Measurements from ENCODE around the gene GOT2.
A peak's percentile ranks its signal among the peaks of the same experiment; 100 is the strongest.
"Not testable (repeated sequence)": the region's sequence is repeated elsewhere in the genome, so short reads cannot be mapped to it uniquely, and the experiment has no call there.

Gene GOT2

DNA sequence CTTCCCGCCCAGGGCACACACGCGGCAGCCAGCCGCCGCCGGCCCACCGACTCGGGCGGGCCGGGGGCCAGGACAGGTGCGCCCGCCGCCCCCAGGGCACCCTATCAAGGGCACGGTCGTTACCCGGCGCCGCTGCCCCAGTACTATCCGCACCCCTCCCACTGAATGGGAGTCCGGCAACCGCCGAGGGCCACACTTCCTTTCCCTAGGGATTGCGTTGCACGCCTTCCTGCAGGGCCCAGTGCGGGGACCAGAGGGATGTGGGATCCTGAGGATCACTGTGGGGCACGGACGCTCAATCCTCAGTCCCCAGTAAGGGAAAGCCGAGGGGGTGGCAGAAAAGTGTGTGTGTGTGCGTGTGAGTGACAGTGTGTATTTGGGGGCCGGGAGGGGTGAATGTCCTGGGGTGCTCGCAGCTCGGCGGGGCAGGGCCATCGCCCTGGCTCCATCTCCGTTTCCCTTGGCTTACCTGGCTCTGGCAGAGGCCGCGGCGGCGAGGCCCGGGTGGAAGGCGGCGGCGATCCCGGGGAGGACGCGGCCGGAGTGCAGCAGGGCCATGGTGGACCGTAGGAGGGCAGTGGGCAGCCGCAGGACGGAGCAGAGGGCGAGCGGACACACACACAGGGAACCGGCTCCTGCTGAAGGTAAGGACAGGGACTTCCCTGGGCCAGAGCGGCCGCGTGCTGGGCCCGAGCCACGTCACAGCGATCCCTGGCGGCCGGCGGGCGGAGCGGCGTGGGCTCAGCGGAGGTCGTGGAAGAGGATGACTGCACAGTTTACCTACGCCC, at the start of gene GOT2:
Gene GOT2 (minus strand): TSS at position 646 of the 788 bp plus-strand sequence. CDS start 88 bp downstream, at position 558.
- DNase-seq = peak; percentile 83

DNA sequence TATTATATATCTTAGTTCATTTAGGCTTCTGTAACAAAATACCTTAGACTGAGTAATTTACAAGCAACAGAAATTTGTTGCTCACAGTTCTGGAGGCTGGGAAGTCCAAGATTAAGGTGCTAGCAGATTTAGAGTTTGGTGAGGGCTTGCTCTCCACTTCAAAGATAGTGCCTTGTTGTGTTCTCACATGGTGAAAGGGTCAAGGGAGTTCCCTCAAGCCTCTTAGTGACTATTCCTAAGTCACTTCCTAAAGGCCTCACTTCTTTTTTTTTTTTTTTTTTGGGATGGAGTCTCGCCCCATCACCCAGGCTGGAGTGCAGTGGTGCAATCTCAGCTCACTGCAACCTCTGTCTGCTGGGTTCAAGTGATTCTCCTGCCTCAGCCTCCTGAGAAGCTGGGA, 45.2 kb upstream of the GOT2 start:
- not testable (repeated sequence) for DNase-seq

DNA sequence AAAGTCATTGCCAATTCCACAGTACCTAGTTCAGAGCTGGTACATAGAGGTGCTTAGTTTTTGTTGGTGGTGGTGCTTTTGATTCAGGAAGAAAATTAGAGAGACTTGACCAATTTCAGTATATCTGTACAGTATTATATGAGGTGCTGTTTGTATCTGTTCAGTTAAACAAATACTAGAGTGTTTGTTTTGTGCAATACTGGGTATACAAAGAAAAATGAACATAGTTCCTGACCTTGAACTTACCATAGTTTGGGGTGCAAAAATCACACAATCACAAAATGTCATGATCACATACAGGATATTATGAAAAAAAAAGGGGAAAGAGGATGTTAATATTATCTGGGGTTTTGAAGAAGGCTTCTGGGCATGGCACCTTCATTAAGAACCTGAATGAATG, 39.8 kb upstream of the GOT2 start:
- DNase-seq = no peak

DNA sequence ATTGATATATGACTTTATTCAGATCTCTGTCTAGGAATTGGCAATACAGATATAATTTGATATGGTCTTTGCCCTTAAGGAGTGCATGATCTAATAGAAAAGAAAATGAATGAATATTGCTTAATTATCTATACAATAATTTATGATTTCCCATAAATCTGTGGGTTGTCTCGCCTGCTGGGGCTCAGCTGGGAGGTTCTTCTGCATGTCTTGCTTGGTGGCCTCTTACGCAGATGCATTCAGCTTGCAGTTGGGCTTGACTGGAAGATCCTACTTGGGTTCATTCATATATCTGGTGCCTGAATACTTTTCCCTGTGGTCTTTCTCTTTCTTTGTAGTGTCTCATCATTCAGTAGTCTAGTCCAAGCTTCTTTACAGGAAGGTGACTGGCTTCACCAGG, 34.0 kb upstream of the GOT2 start:
- DNase-seq = no peak

DNA sequence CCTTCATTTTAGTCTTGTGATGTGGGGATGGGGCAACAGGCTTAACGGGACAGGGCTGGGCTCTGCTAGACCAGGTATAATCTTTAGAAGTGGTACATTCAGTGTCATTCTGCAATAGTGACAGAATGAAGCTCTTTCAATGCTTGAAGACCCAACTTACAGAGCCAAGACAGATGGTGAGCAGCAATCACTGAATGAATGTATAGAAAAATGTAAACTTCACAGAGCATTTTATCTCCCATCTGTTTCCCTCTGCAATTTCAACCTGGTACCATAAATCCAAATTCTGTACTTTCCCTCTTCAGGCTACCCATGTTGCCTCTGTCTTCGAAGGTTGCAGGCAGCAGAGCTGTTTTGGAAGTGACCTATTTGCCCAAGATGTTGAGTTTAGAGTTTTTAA, 33.5 kb upstream of the GOT2 start:
- DNase-seq = no peak

DNA sequence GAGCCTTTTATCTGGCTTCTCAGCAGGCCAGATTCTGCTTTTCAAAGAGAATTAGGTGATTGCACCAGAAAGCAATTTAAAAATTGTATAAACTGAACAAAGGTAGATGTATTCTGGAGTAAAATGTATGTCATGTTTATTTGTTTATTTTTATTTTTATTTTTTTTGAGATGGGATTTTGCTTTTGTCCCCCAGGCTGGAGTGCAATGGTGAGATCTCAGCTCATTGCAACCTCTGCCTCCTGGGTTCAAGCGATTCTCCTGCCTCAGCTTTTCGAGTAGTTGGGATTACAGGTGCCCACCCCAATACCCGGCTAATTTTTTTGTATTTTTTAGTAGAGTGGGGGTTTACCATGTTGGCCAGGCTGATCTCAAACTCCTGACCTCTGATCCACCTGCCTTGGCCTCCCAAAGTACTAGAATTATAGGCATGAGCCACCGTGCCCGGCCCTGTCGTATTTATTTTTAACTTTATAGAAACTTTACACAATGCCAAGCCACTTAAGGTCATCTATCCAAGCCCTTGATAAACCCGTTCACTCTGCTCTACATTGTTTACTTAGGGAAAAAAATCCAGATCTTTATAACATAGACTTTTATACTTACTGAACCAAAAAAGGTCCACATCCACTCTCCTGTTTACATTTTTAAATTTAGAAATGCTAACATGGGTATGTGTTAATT, 22.7 kb upstream of the GOT2 start:
- DNase-seq = no peak

DNA sequence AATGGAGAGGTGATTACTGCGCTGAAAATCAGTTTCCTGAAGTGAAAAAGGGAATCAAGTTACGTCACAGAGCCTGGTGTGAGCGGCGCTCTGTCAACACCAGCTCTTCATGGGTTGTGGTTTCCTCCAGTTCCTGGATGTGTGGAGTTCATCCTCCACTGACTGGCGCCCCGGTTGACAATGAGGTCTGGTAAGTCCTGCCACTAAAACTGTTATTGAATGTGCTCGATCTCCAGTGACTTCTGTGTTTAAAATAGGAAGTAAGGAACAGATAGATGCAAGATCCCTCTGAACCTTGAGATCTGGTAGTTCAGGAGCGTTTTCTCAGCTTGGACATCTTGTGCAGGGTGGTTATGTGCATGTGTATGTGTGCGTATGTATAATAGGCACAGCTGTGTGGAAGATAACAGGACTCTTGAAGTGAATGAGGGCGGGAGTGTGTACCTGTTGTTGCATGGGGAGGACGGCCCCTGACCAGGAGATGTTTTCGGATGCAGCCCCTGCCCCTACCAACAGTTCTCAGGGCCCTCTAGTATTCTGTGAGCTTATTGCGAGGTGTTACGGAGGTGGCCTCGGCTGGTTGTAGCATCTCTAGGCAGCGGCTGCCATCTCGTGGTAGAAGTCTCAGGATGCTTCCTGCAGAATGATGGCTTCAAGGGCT, 22.0 kb upstream of the GOT2 start:
- DNase-seq = peak; percentile 83

DNA sequence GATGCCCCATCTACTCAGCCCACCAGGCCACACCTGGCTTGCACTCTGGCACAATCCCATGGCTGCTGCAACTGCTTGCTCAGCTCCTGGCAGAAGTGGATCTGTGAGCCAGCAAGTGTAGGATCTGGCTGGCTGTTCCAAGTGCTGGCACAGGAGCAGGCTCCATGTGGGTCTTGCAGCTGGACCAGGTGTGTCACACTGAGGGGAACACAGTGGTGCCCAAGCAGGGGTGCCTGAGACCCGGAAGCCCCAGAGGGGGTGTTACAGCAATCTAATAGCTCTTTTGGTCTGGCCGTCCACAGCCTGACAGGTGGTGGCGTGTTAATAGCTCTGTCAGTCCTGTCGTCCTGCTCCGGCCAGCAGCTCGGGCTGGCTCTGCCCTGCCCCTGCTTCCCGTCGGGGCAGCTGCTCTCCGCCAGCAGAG, 19.6 kb upstream of the GOT2 start:
- no peak for DNase-seq

DNA sequence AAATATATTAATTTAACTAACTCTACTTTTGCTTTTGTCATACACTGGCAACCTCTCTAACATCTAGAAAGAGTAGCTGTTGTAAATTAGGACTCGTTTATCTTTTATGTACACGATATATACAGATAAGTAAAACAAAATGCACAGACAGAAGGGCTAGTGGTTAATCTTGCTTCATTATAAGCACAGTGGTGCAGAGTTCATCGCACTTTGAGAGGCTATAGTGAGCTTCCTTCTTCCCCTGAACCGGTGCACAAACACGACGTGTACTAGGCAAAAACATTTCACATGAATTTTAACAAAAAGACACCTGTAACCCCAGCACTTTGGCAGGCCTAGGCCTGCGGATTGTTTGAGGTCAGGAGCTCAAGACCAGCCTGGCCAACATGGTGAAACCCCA, 10.4 kb upstream of the GOT2 start:
- DNase-seq = no peak

DNA sequence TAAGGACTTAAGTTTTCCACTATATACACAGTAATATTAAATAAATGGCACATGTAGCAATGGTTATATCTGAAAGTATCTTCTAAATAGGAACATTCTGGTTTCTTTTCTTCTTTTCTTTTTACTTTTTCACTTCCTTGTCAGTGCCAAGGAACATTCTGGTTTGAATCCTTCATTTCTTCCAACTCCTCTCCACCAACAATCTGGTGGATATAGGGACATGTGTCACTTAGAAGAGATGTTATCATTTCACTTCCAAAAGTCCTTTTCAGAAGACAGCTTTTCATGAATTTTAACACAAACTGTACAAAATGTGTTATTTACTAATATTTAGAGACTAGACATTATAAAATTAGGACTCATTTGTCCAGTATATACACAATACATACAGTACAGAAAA, 7.9 kb upstream of the GOT2 start:
- no peak for DNase-seq

DNA sequence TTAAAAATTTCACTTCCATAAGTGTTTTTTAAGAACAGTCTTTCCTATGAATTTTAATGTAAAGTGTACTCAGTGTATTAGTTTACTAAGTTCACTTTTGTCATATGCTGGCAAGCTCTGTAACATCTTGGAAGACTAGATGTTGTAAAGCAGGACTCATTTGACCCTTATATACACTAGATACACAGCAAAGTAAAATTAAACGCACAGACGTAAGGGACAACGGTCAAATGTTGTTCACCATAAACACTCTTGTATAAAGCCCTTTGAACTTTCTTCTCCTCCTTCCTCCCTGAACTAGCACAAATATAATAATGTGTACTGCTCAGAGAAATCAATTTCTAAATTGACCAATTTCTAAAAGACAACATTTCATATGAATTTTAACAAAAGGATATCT, 7.0 kb upstream of the GOT2 start:
- no peak for DNase-seq

DNA sequence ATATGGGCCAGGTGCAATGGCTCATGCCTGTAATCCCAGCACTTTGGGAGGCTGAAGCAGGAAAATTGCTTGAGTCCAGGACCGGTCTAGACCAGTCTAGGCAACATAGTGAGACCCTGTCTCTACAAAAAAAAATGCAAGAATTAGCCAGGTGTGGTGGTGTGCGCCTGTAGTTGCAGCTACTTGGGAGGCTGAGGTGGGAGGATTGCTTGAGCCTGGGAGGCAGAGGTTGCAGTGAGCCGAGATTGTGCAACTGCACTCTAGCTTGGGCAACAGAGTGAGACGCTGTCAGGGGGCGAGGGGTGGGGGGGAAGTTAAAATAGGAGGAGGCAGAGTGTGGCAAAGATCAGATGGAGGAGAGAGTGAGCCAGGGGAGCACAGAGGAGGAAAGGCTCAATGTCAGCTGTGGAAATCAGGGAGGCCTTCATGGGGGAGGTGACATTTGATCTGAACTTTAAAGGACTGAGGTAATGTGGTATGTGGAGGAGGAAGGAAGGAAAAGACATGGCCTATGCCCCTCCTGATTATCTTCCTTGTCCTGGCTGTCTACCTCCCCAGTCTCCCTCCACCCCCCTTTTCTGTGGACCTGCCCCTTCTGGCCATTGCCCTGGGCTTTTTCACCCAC, 4.7 kb upstream of the GOT2 start:
- DNase-seq = no peak

DNA sequence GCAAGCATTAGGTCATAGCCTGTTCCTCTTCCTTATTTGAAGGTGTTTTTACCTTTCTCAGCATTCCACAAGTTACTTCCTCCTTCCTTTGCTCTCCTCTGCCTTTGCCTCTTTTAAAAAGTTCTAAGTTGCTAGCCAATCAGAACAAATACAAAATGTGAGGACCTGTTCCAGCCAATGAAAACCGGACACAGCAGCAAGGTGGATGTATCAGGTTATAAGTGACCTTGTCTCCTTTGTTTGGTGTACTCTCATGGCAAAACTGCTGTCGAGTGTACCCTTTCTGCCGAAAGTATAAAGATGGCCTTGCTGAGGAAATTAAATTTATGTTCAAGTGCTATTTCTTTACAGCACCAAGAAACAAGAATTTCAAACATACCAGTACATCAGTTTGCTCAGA, 2.2 kb upstream of the GOT2 start:
- DNase-seq = not testable (repeated sequence)

DNA sequence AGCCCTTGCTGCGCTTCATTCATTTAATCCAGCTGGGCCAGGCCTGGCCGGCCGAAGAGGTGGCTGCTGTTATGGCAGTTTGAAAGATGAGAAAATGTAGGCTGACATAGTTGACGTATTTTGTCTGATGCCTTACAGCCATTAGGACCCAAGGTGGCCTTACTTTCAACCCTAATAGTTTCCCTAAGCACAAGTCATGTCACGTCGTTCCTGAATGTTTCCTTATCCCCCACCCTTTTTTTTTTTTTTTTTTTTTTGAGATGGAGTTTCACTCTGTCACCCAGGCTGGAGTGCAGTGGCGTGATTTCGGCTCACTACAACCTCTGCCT, 307 bp upstream of the GOT2 start:
- DNase-seq = no peak

DNA sequence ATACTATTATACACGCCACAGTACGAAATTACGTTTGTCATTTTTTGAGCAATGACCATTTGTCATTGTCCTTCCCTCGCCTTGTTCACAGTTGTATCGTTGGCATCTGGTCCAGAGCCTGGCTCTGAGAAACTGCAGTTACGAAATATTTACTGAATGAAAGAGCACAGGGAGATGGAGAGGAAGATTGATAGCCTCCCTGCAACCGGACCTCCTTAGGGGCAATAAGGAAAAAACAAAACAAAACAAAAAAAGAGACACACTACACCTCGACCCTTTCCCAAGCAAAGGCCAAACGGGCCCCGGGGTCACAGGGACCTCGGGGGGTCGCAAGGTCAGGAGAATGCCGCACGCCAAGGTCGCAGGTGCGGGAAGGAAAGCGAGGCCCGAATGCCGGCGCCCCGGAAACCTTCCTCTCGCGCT, 857 bp downstream of the GOT2 start:
- no peak for DNase-seq

DNA sequence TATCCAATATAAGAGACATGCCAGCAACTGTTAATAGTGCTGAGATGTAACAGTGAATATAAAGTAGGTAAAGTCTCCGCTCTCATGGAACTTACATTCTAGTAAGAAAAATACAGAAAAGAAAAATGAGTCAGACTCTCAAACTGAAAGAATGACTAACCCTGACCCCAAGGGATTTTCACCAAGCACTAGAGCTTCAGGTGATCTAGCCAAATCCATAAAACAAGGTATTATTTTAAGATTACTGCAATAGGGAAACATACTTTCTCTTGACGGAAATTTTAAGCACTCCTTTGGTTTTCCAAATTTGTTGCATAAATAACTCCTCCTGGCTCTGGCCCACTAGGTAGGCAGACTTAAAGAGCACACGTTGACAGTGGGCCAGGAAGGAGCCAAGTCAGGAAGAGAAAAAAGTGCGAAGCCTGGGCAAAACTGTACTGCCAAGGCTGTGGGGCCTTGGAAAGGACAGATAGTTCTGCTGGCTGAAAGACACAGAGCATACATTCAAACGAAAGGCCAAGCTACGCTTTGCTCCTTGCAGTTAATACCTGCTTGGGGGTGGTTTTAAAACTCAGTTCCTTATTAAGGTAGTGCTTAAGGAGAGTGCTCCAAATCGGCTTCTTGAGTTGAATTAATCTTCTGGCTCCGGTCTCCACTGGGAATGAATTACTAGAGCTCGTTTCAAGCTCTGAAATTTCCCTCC, 1.4 kb downstream of the GOT2 start:
- no peak for DNase-seq

DNA sequence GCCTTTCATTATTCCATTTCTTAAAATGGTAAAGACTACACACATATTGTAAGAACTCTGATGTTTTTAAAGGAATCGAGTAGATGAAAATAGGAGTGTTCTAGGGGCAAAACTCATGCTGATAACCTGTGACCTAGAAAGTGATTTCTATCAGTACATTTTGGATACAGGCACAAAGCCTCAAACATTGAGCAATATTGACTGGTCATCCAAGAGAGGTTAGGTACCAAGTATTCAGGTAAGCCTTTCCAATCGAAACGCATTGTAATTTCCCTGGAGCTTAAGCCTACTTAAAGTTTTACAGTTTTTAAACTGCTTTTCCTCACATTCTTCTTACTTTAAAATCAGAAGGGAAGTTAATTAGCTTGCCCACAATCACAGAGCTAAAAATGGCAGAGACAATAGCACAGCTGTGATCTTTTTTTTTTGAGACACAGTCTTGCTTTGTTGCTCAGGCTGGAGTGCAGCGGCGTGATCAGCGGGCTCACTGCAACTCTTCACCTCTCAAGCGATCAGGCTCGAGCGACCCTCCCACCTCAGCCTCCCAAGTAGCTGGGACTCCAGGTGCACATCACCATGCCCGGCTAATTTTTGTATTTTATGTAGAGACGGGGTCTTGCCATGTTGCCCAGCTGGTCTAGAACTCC, 3.3 kb downstream of the GOT2 start:
- DNase-seq = no peak

DNA sequence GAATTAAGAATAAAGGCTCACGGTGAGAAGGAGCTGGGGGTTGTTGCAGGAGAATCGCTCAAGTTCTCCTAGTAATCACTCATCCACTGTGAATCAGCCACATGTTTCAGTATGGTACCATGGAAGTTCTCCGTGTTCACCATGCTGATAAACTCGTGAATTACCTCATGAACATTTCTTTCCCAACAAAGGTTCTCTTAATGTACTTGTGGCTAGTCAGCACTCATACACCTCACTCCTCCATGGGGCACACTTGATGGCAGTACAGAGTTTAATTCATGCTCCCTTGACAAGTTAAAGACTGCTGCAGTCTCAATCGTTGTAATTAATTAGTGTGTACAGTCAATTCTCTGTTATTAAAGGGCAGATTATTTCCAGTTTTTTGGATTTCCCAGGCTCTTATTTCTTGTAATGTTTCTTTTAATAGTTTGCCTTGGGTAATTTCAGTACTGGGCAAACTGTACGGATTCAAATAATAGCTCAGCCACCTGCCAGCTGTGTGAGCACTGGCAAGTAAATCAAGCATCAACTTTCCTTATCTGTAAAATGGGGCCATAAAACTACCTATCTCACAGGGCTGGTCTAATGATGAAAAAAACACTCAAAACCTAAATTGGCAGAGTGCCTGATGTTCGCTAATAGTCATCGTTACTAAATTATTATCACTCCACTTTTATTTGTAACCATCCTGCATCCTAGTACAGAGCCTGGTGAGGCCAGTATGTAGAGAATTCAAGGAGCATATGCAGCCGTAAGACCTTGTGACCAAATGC, 6.1 kb downstream of the GOT2 start:
- DNase-seq = no peak

DNA sequence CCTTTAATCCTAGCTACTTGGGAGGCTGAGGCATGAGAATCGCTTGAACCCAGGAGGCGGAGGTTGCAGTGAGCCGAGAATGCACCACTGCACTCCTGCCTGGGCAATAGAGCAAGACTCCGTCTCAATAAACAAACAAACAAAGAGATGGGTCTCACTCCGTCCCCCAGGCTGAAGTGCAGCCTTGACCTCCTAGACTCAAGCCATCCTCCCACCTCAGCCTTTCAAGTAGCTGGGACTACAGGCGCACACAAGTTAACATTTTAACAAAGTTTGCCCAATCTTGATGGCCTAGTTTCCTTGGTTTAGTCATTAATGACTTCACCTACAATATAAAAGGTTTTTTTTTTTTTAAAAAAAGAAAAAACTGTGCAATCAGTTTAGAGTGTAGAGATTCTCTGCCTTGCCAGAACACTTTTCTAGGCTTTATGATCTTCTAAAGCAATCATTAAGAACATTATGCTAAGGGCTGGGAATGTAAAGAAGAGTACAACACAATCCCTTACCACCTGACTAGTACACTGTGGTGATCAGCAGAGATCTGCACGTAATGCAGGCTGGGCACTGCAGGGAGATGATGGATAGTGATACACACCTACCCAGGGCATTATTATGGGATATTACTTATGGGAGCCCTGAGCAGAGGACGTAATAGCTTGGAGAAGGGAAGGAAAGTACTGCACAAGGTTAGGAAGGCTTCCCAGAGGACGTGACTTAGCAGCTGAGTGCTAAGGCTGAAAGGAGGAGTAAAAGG, 6.9 kb downstream of the GOT2 start:
- no peak for DNase-seq

DNA sequence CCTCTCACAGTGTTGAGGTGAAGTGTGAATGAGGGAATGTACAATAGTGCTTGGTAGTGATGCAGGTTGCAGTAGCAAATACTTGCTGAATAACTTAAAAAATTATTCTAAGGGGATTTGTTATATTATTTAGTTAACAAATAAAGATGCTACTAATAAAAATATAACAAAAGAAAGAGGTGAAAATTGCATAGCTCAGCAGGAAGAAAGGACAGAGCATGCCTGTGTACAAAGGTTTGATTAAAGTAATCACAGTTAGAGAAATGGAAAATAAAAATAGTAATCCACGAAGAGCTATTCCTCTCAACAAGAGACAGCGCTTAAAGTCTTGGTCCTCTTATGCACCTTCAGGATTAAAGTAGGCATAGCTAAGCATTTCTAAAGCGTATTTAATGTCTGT, 11.0 kb downstream of the GOT2 start:
- DNase-seq = no peak

DNA sequence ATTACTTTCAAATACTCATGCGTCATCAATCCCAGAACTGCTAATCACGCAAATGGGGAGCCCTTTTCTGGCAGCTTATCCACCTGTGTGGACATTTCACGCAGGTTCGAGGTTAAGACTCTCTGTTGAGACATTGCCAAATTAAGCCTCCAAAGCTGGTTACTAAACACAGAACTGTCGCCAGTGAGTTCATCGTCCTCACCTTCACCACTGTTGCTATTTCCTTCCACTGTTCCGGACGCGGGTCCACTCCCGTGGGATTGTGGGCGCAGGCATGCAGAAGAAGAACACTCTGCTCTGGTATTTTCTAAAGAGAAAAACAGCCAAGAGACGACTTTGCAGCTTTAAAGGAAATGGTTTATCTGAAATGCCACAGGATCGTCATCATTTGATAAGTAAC, 16.1 kb downstream of the GOT2 start:
- DNase-seq = no peak

Measured in CD4-positive, alpha-beta T cell treated with Interleukin-6 for 4 hours (primary cell).